HG03064 (cell line): Measurements from ENCODE around the gene E2F3.
A peak's percentile ranks its signal among the peaks of the same experiment; 100 is the strongest.

Source experiments
- ATAC-seq: cut with Tn5 transposase; IDR thresholded peaks from one replicate; pipeline ENCODE4 v1.9.1; 2021; ENCODE audit warnings: low read depth; ENCODE audit not compliant: unreplicated experiment

Gene E2F3

DNA sequence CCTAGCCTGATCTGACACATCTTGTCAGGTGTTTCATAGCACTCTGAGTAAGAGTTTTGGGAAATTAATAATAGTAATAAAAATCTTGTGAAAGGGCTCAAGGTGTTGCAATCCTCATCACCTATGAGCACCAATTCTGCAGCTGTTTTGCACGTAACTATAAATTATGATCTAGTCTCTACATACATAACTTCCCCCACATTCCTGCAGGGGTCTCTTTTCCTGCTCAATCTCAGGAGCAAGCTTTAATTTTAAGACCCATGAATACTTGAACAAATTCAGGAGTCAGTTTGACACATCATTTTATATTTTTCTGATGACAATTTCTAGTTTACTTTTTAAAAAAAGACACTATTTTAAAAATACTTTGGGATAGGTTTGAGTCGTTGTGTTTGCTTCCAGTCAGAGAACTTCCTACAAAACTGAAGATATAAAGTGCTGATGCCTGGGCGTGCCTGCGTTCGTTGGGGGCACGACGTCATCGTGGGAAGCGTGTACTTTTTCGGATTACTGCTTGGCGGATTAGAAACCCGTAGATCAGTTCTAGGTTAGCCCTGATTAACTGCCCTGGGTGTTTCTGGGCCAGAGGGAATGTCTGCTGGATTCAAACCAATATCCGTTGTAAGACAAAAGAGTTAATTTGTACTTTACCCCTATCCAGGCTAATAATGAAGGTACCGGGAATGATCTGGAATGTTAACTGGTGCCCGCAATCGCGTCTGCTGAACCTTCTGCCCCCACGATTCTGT lies 1.0 kb upstream of the E2F3 start:
- no peak for ATAC-seq

GRCh38 chr6:20402092-20402341 lies 338 bp downstream of the E2F3 start:
- ATAC-seq = no peak

GRCh38 chr6:20402342-20403069 lies 827 bp downstream of the E2F3 start:
- no peak for ATAC-seq

GRCh38 chr6:20403070-20403765 lies 1.5 kb downstream of the E2F3 start:
- peak; percentile 51 for ATAC-seq

DNA sequence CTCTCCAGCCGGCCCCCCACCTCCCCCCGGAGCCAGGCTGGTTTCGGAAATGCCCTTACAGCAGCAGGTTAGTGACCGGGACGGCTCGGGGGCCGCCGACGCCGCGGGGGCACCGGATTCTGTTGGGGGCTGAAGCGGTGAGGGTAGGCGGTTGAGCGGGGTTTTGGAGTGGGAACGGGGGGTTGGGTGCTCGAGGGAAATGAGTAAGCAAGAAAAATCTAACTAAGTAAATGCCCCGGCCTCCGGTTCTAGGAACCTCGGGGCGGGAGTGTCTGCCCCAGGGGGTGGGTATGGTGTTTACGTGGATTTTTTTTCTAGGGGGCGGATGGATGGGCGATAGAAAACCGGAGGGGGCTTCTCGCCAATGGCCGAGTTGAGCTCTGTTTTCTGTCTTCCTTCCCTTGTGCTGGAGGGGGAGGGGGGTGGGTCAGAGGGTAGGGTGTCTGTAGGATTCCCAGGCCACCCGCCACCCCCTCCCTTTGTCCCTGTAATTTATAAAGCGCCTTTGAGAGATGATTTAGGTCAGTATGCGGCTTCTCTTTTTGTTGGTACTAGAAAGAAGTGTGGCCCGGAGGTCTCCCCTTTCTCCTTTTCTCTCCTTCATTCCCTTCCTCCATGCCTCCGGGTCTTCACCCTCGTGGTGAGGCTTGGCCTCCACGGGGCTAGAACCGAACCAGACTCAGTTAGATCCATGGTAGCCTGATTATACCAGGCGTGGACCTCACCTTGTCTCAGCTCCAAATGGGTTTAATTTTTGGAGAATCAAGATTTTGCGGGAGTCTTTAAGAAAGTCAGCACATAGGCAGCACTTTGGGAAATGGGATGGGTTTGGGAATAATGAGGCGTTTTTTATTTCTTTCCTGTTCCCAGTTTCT lies 2.3 kb downstream of the E2F3 start:
- no peak for ATAC-seq

GRCh38 chr6:20404641-20405032 lies 3.0 kb downstream of the E2F3 start:
- ATAC-seq = peak; percentile 18

- no peak for ATAC-seq
These were observed 7.2 kb downstream of the E2F3 start for GRCh38 chr6:20408851-20409250.

DNA sequence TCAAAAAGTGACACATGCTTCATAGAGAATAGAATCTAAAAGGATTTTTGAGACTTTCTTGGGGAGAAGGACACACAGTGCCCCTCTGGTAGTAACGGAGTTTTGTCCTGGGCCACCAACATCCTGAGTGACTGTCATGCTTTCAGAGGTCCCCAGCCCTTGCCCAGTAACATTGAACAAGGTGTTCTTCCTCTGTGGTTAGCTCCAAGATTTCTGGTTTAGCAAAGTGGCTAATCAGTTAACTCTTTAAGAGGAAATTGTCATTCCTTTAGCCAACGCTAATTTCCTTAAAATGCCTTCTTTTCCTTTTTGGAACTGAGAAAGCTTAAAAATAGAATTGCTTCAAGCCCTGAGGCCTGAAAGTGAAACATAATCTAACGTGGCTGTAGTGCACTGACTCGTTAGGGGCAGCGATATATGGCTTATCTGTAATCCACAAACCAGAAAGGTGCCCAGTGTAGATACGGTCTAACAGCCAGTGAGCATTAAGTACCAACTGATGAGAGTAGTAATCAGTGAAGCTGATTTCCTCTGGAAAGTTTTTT lies 7.8 kb downstream of the E2F3 start:
- peak; percentile 95 for ATAC-seq

GRCh38 chr6:20411544-20411943 lies 9.9 kb downstream of the E2F3 start:
- no peak for ATAC-seq

DNA sequence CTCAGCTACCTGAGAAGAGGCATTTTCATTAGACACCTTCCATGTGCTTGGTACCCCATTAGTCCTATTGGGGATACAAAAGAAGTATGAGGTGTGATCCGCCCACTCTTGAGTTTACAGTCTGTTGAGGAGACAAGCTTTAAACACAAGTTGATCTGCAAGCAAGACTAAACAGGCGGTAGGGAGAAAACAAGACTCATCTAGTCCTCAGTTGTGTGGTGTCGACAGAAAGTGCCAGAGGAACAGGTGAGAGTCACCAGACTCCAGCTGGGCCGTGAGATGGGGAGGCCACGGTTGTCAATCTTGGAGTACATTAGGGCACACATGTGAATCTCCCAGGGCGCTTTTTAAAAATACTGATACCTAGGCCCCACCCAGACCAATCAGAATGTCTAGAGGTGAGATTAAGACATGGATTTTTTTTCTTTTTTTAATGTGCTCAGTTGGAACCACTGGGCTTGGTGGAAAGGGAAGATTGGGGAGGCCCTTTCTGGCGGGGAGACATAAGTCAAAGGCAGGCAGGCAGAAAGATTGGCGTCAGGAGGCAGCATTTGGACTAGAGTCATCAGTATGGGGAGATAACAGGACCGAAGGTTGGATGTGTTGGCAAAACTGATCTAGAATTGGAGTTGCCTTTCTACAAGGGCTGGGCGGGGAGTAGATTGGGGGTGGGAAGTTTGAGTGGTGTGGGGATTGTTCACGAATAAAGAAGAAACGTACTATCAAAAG lies 10.4 kb downstream of the E2F3 start:
- no peak for ATAC-seq

DNA sequence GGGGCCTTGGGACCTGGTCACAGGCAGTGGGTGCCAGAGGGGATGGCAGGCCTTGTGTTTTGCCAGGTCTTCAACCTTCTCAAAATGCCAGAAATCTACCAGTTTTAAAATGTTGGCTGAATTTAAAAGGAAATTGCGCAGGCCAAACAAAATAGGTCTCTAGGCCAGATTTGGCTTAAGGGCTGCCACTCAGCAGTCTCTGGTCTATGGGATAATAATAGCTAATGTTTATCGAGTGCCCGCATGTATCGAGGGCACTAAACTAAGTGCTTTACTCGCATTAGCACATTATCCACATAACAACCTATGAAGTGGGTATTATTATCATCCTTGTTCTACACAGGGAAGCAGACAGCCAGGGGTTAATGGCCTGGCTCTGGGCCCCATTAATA lies 11.0 kb downstream of the E2F3 start:
- no peak for ATAC-seq

DNA sequence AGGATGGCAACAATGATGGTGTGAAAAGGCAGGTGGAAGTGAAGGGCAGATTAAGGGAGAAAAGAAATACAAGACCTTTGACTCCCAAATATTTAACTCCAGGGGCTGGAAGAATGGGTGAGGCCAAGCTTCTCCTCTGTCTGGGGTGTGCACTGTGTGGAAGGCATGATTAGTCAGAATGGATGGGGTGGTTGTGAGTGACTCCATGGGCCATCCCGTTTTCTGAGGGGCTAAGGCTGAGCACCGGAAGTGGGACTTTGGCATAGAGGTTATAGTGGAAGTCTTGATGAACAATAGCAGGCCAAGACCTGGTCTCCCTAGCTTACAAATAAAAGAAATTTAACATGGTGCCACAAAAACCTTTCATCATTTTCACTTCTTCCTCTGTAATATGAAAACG lies 12.1 kb downstream of the E2F3 start:
- ATAC-seq = no peak

- no peak for ATAC-seq
These were observed 13.0 kb downstream of the E2F3 start for GRCh38 chr6:20414711-20415110.

- no peak for ATAC-seq
These were observed 13.6 kb downstream of the E2F3 start for GRCh38 chr6:20415304-20415703.

GRCh38 chr6:20415712-20416454 lies 14.2 kb downstream of the E2F3 start:
- ATAC-seq = no peak

DNA sequence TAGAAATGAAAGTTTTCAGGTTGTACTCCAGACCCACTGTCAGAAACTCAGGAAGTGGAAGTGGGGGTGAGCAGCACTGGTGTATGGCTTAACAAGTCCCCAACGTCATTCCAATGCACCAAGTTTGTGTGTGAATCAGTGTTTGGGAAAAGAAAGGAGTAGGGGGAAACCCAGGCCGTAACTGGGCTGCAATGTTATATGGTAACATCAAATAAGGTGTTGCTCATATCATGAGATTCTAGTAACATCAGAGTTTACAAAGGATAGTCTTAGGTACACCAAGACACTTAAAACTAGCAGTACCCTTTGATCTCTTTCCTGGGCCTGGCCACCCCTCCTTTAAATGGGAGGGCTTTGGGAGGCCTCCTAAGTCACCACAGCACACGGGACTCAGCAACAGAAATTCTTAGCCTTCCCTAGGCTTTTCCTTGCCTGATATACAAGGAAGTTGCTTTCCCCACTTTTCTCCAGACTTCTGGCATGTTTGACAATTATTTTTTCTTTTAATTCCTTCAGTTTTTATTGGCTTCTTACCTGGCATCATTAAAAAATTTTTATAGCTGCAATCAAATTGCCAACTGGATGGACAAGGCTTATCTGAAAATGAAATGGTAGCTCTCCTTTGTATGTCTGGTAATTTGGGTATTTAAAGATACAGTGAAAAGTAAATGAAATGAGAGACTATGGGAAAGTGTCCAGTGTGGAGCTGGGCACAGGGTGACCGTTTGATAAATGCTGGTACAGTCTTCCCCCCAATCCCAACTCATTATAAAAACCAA lies 15.1 kb downstream of the E2F3 start:
- no peak for ATAC-seq

DNA sequence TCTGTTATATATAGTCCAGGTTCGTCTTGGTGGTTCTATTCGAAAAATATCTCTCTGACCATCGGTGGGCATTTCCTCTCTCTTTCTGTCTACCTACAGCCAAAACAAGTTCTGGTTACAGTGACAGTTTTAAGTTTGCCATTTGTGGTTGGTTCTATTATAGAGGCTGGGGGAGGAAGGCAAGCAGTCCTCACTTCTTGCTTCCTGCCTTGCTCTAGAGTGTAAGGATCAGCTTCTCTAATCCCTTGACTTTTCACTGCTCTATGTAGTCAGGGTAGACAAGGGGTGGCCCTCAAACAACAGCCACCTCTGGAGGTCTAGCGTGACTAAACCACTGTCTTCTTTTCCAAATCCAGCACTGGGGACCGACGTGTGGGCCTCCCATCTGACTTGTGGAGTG lies 16.1 kb downstream of the E2F3 start:
- peak; percentile 64 for ATAC-seq

DNA sequence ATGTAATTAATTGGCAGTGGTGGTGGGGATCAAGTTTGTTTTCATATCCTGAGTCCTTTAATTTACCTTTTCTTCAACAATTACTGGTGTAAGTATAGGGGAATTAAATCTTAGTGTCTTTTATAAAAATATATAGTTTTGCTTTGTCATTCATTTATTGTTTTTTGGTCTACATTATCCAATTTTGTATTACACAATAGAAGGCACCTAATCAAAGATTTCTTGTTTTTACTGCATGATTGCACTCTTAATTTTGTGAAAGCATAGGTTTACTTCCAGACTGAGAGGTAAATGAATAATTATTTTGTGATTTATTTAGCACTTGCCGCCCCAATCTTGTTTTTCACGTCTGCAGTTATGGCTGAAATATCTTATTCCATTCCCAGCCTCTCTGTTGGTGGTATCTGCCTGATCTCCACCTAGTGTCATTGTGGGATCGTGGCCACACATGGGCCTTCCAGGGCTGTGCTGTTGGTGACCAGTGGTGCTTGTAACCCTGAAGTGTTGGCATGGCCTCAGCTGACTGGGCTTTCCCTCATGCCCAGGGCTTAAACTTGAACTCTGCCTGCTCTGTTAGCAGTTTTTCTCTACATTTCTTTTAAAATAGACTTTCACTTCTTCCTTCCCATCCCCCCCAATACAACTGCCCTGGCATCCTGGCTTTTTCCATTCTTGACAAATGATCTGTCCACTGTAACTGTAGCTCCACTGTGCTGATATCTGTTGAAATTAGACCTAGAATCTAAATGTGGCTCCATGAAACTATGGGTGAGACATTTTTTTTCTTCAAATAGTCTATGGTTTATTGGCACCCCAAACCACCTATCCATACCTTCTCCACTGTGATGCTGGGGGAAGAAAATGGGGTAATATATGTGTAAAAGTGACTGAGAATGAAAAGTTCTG lies 24.8 kb downstream of the E2F3 start:
- no peak for ATAC-seq
